HUDEP-2 (cell line): ENCODE results near the gene SZT2.
"Not testable (repeated sequence)": the region's sequence is repeated elsewhere in the genome, so short reads cannot be mapped to it uniquely, and the experiment has no call there.

Source experiments
- DNase-seq, 76 experiments: peaks; one replicate each; lab custom pipeline; 2025; ENCODE audit not compliant: unreplicated experiment in 76 of 76; lab: John Stamatoyannopoulos, UW

The SZT2 gene

GRCh38 chr1:43451701-43452532 is 62.2 kb downstream of the SZT2 start:
- no peak for DNase-seq

DNA sequence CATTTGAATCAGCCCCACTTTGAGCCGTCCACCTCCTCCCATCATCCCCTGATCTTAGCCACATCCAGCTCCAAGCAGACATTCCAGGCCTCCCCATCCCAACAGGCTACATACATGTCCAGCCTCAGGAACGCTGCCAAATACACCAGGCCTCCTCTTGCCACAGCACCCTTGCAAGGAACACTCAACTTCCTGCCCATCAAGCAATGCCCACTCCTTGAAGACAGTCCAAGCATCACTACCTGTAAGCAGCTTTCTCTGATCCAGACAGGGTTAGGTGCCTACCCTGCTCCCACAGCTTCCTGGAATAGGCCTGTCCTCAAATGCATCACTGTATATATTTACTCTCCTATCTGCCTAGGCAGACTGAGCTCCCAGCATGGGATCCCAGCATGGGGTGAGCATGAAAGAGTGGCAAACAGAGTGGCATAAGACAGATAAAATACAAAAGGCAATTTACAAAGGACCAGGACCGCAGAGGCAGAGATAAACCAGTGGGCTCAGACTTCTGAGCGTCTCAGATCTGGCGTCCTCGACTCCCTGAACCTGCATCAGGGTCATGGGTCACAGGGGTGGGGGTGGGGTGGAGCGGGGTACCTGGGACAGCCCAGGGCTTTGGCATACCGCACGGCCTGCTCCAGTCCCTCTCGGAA is 63.2 kb downstream of the SZT2 start:
- DNase-seq, result peak in 30 of 76 experiments; percentile 2 to 82 (median 32)

DNA sequence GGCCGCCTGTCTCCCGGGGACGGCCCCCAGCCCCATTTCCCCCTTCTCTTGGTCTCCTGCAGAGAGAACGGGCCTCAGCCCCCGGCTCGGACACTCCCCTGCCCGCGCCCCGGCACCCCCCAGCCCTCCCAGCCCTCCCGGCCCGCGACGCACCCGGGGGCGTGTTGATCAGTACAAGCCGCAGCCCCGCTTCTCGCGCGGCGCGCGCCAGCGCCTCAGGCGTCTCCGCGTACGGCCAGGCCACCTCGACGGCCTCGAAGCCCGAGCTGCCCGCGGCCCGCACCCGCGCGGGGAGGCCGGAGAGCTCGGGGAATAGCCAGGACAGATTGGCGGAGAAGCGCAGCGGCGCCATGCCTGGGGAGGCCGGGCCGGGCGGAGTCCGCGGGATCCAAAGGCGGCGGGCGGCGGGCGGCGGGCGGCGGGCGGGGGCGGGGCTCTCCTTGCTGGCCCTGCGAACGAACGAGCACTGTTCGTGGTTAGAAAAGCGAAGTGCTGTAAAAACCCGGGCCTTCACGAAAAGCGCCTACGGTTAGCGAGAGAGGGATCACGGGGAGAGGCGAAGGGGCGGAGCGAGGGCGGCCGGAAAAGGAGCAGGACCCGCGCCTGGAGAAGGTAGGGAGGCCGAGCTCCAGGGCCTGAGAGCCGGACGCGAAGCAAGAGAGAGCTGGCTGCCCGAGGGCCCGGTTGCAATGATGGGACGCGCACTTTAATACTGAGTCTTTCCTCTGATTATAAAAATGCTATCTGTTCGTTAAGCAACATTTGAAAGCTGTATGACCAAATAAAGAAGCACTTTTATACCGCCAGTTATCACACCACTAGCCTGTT is 64.0 kb downstream of the SZT2 start, which contains the start of gene HYI:
HYI (minus strand) TSS at position 490 of the 828 bp plus-strand sequence; CDS start at position 352, 138 bp downstream.
- peak in 65 of 76 experiments; percentile 17 to 75 (median 51) for DNase-seq

- DNase-seq, result peak in 62 of 76 experiments; percentile 8 to 76 (median 43)
Observed at GRCh38 chr1:43454270-43455011, 64.7 kb downstream of the SZT2 start.

DNA sequence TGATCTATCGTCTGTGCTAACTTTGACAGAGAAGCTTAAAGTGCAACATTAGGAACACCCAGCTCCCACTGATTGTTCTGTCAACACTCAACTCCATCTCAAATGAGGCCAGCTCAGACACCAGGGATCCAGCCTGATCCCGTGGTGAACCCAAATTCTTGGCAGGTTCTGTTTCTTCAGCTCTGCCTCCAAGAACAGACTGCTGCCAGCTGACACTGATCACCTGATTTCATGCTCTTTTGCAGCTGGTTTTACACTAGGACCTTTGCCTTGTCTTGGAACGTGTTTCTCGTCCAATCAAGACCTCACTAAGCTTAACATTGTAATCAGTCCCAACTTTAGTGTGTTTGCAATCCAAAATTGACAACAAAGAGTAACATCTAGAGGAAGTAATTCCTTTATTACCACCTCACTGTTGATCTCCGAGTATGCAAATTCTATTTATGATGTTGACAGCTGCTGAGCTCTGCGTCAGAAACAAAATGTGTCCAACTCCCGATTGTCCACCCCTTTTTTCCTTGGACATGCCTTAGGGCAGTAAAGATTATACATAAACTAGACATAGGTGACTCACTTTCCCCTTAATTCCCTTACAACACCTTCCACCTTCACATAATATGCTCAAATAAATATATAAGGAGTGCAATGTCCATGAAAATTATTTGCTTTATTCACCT is 65.7 kb downstream of the SZT2 start:
- no peak for DNase-seq

DNA sequence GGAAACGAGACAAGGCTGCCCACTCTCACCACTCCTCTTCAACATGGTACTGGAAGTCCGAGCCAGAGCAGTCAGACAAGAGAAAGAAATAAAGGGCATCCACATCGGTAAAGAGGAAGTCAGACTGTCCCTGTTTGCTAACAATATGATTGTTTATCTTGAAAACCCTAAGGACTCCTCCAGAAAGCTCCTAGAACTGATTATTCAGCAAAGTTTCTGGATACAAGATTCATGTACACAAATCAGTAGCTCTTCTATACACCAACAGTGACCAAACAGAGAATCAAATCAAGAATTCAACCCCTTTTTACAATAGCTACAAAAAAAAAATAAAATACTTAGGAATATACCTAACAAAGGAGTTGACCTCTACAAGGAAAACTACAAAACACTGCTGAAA is 68.7 kb downstream of the SZT2 start:
- not testable (repeated sequence) for DNase-seq

DNA sequence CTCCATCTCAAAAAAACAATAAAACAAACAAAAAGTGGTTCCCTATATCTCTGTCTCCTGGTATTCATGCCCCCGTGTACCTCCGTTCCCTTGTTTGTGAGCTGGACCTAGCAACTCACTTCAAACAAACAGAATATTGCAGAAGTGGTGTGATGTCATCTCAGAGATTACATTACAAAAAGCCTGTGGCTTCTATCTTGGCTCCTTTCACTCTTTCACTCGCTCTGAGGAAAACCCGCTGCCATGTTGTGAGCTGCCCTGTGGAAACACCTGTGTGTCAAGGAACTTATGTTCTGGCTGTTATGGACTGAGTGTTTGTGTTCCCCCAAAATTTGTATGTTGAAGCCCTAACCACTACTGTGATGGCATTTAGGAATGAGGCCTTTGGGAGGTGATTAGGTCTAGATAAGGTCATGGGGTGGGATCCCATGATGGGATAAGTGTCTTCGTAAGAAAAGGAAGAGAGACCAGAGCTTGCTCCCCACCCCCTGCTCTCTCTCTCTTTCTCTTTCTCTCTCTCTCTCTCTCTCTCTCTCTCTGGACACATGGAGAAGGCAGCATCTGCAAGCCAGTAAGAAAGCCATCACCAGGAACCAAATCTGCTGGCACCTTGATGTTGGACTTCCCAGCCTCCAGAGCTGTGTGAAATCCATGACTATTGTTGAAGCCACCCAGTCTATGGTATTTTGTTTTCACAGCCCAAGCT is 71.4 kb downstream of the SZT2 start:
- DNase-seq, result no peak

- DNase-seq, result peak in 1 of 76 experiments; percentile 18
Observed at GRCh38 chr1:43463479-43463878, 73.8 kb downstream of the SZT2 start.

DNA sequence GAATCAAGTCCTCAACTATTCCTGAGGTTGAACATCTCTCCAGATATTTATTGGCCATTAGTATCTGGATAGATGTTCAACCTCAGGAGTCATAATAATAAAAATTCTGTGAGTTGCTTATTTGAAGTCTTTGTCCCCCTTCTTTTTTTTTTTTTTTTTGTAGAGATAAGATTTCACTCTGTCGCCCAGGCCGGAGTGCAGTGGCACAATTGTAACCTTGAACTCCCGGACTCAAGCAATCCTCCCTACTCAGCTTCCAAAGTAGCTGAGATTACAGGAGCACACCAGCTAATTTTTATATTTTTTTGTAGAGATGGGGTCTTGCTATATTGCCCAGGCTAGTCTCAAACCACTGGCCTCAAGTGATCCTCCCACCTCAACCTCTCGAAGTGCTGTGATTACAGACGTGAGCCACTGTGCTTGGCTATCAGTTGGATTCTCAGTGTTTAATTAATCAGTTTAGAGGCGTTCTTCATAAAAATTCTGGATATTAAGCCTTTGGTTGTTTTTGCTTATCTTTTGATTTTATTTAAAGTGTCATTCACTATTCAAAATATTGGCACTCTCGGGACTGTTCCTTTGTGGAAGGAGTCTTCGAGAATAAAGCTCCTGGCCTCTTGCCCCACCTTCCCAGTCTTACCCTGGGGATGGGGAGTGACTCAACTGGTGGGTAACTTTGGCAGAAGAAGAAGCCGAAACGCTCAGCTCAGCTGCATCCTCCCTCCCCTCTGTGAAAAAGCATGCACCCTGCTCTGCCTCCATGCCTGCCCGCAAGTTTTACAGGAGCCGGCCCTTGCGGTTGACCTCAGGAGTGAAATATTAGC is 75.2 kb downstream of the SZT2 start:
- DNase-seq, result no peak

GRCh38 chr1:43465505-43466067 is 75.9 kb downstream of the SZT2 start:
- no peak for DNase-seq

GRCh38 chr1:43466403-43466802 is 76.7 kb downstream of the SZT2 start:
- no peak for DNase-seq

DNA sequence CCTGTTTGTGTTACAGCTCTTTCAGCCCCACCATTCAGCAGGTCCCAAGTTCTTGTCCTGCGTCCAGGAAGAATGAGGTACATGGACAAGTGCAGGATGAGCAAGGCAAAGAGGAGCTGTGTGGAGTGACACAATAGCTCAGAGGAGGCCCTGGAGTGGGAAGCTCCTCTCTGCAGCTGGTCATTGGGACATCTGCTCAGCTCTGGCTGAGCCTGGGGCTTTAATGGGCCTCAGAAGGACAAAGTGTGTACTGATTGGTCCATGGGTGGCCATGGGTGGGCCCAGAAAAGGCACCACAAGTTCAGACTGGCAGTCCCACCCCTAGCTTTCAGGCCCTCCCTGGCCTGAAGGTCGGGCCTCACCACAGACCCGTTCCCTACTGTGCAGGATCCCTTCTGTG is 78.7 kb downstream of the SZT2 start:
- DNase-seq, result no peak

DNA sequence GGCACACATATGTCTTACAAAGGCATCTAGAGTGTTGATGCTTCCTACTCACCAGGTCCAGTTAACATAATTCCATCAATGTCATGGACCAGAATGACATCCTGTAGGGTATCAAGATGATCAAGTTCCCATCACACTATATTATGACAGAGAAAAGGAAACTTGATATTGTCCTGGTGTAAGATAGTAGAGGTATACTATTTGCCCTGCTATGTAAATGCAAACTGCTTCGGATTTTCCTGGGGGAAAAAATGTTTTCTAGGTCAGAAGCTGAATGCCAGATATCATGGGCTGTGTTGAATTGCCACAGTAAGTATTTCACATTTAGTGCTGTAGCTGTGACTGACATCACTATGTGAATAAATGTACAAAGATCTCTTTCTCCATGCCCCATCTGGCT is 80.2 kb downstream of the SZT2 start:
- no peak for DNase-seq

DNA sequence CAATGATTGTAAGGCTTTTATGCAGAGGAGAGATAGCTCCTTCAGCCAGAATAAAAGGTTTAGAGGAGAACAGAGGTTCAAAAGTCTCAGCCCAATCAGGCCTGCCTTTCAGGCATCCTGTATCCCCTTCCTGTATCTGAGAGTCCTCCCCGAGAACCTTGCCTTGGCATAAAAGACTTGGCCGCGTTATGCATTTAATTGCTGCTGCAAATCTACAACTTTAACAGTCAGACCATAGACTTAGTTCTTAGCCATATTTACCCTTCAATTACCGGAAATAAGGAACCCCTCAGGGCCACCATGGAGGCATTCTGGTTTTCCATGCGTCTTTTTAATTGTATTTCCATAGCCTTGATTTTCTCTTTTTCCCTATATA is 82.4 kb downstream of the SZT2 start:
- no peak for DNase-seq

DNA sequence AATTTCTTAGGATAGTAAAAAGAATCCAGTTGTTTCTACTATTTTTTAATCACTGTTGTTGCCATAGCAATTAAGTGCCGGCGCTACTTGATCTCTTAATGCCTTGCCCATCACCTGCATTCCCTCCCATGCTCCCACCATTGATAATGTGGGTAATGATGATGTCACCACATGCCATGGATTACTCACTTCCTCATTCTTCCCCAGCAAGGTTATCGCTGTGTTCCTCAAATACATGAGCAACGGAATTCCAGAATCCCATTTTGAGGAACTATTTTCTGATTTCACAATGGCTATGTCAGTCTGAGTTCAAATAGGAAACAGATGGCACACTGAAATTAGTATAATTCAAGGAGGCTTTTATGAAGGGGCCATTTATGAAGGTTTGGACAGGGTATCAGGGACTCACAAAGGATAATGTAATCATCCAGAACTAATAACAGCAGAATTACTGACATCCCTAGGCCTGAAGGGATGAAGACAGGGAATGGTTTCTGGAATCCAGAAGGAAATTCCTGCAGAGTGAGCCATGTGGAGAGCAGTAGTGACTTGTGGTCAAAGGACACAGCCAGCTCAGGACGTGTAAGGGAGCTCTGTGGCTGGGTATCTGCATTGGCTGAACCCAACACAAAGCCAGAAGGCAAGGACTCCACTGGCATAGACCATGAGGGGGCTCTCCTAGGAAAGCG is 82.9 kb downstream of the SZT2 start:
- not testable (repeated sequence) for DNase-seq

- no peak for DNase-seq
Observed at GRCh38 chr1:43473463-43473862, 83.8 kb downstream of the SZT2 start.

GRCh38 chr1:43475611-43476401 is 86.1 kb downstream of the SZT2 start:
- DNase-seq, result not testable (repeated sequence)
